RWPE2 (cell line): ENCODE measurements around the gene WWOX.

ENCODE experiments used
- ATAC-seq: fragments of 200-7000 bp; cut with Tn5 transposase; 3 replicates; pipeline ENCODE4 v1.9.1; 2021; ENCODE audit warnings: low read depth
- DNase-seq: peaks from one replicate; pipeline ENCODE4 v3.0.0-alpha.2; 2020; ENCODE audit warnings: low spot score
- H3K27ac ChIP-seq: fragments of 450-650 bp; 2 replicates; pipeline ENCODE4 v1.5.1; 2017; ENCODE audit warnings: mild to moderate bottlenecking; ENCODE audit not compliant: poor library complexity, severe bottlenecking
- H3K27me3 ChIP-seq: fragments of 250-450 bp; sonication (Bioruptor Pico); 2 replicates; pipeline ENCODE4 v1.5.1; 2021; ENCODE audit warnings: mild to moderate bottlenecking, moderate library complexity; ENCODE audit not compliant: insufficient read depth, poor library complexity, severe bottlenecking
- H3K36me3 ChIP-seq: fragments of 250-450 bp; sonication (Bioruptor Pico); 2 replicates; pipeline ENCODE4 v1.5.1; 2020; ENCODE audit warnings: low read depth, mild to moderate bottlenecking, moderate library complexity
- H3K4me1 ChIP-seq: fragments of 250-450 bp; sonication (Bioruptor Pico); 2 replicates; pipeline ENCODE4 v1.5.1; 2021; ENCODE audit warnings: mild to moderate bottlenecking, moderate library complexity; ENCODE audit not compliant: insufficient read depth, poor library complexity, severe bottlenecking
- H3K4me3 ChIP-seq: fragments of 250-450 bp; sonication (Bioruptor Pico); 2 replicates; pipeline ENCODE4 v1.5.1; 2021; ENCODE audit warnings: mild to moderate bottlenecking, moderate library complexity; ENCODE audit not compliant: severe bottlenecking
- H3K9me3 ChIP-seq: fragments of 250-450 bp; sonication (Bioruptor Pico); 2 replicates; pipeline ENCODE4 v1.5.1; 2021; ENCODE audit warnings: mild to moderate bottlenecking, moderate library complexity; ENCODE audit not compliant: severe bottlenecking
- CTCF ChIP-seq: fragments of 450-650 bp; IDR thresholded peaks from one replicate; pipeline ENCODE4 v1.5.1; 2017; ENCODE audit warnings: mild to moderate bottlenecking, moderate library complexity; ENCODE audit not compliant: poor library complexity, severe bottlenecking

Gene WWOX

GRCh38 chr16:79170555-79171246 lies 1071.2 kb downstream of the WWOX start:
- H3K27me3 ChIP-seq = no peaks in the 10 kb centered on the region
- H3K4me3 ChIP-seq = no peak overlapping the region
- no peaks in the 10 kb centered on the region for H3K4me1 ChIP-seq
- H3K9me3 ChIP-seq = no peaks in the 10 kb centered on the region
- DNase-seq (no peak), ATAC-seq (peak; percentile 27; the same call in 2 of the 3 replicates)
- no peaks in the 10 kb centered on the region for H3K36me3 ChIP-seq
- TF ChIP-seq CTCF = no peak
- H3K27ac ChIP-seq = no peak overlapping the region

GRCh38 chr16:79171504-79171903 lies 1072.0 kb downstream of the WWOX start:
- no peak overlapping the region for H3K4me3 ChIP-seq
- DNase-seq = no peak
- peaks cover 2% of the 10 kb centered on the region for H3K9me3 ChIP-seq
- H3K27me3 ChIP-seq = no peaks in the 10 kb centered on the region
- ATAC-seq = no peak
- H3K4me1 ChIP-seq = no peaks in the 10 kb centered on the region
- H3K36me3 ChIP-seq = no peaks in the 10 kb centered on the region
- no peak overlapping the region for H3K27ac ChIP-seq
- TF ChIP-seq CTCF = no peak

GRCh38 chr16:79171931-79172705 lies 1072.7 kb downstream of the WWOX start:
- H3K36me3 ChIP-seq = no peaks in the 10 kb centered on the region
- H3K4me1 ChIP-seq = no peaks in the 10 kb centered on the region
- peaks cover 2% of the 10 kb centered on the region for H3K9me3 ChIP-seq
- no peaks in the 10 kb centered on the region for H3K27me3 ChIP-seq
- ATAC-seq = no peak
- no peak overlapping the region for H3K27ac ChIP-seq
- TF ChIP-seq CTCF = no peak
- no peak for DNase-seq
- no peak overlapping the region for H3K4me3 ChIP-seq

GRCh38 chr16:79172976-79173500 lies 1073.6 kb downstream of the WWOX start:
- no peaks in the 10 kb centered on the region for H3K36me3 ChIP-seq
- ATAC-seq (no peak), DNase-seq (no peak)

More at GRCh38 chr16:79172976-79173500, 1073.6 kb downstream of the WWOX start:
- Histone ChIP-seq H3K27ac (no peak overlapping the region), H3K27me3 (no peaks in the 10 kb centered on the region), H3K9me3 (peaks cover 2% of the 10 kb centered on the region), H3K4me1 (no peaks in the 10 kb centered on the region), H3K4me3 (no peak overlapping the region)
- no peak for TF ChIP-seq CTCF
